Sciatic nerve (tissue), 2 donors: ENCODE results near the gene MRPL47. TPM values are rescaled to one million over a fixed set of nuclear protein-coding genes. Genes with fewer than 3 reads are reported as not detected.
"Not testable (repeated sequence)": the region's sequence is repeated elsewhere in the genome, so short reads cannot be mapped to it uniquely, and the experiment has no call there.

Experiments
- ATAC-seq: fragments of 200-7000 bp; cut with Tn5 transposase; one replicate; pipeline ENCODE4 v1.9.1; 2020; ENCODE audit warnings: mild to moderate bottlenecking, moderate library complexity
- DNase-seq: peaks from one replicate; pipeline ENCODE4 v3.0.0-alpha.2; 2020; ENCODE audit warnings: low spot score
- intact Hi-C: fragments of 100-400 bp; cut with DNase I; formaldehyde crosslinking; loops from one replicate; pipeline ENCODE4 v1.14.2; 2022
- total RNA-seq: library from RNA; stranded (reverse); fragmentation: NEBNext Ultra II Directional; extraction: Animal tissue kit (Norgen Biotek cat#: 25700); gene quantifications from one replicate; pipeline ENCODE4 v1.2.1, GENCODE V29; 2021
- donor health status: DM: no; HTN: no; CAD: no.
- donor health status: DM: no; HTN: no; CAD: no.

The MRPL47 gene
- total RNA-seq: 20.7 TPM

DNA sequence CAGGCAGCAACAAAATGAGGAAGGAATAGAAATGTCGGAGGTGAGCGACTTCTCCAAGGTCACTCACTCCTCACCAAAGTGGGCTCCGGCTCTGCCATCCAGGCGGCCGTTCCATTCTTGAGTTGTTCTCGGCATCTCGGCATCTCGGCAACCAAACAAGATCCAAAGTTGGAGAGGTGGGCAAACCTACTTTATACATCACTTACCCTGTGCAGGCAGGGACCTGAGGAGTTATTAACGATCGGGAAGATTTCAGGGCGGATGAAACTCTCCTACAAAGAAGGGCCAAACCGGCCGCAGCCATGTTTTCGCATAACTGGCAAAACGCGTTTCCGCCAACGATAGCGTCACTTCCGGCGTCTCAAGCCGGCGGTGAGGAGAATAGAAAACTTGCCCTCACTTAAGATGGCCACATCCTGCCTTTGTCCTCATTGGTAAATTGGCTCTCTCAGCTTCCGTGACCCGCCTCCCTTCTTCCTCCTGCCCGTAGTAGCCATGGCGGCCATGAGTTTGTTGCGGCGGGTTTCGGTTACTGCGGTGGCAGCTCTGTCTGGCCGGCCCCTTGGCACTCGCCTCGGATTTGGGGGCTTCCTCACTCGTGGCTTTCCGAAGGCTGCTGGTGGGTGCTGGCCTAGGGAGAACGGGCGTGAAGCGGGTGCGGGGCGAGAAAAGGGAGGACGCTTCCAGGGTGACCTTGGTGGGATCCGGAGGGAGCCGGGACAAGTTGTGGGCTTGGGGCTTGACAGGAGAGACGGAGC, at the start of gene MRPL47, which contains the start of gene NDUFB5:
Gene MRPL47, minus strand, starts transcription at position 318 of the 758 bp plus-strand sequence. Its CDS starts 14 bp downstream, at position 304.
Gene NDUFB5, plus strand, starts transcription at position 474 of the 758 bp plus-strand sequence. Its CDS starts 22 bp downstream, at position 496.
- peak; percentile 100 for ATAC-seq
- intact Hi-C loops: loop anchor here (5.0 kb wide), 1 partner anchor 277 kb away; no protein-coding TSS in a partner anchor
- DNase-seq: peak; percentile 96

DNA sequence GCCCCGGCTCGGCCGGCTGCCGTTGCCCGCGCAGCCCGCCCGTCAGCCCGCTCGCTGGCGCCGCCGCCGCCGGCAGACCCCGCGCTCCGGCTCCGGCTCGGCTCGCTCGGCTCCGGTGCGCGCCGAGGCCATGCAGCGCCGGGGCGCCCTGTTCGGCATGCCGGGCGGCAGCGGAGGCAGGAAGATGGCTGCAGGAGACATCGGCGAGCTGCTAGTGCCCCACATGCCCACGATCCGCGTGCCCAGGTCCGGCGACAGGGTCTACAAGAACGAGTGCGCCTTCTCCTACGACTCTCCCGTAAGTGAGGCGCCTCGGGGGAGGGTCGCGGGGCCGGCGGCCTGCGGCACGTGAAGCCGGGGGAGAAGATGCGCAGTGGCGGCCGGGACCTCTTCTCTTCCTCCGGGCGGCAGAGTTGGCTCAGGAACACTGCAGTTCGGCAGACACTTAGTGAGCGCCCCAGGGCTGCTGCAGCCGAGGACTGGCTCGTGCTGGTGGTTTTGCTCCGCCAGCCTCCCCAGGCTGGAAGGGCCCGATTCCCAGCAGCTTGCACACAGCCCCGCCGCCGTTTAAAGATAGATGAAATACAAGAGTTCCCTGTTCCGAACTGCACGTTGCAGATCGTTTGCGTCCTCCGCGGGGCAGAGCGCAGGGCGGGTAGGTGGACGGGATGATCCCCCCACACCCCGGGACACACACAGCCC, 48.8 kb upstream of the MRPL47 start:
- intact Hi-C loops: no loop called here
- DNase-seq (peak; percentile 82), ATAC-seq (peak; percentile 93)

DNA sequence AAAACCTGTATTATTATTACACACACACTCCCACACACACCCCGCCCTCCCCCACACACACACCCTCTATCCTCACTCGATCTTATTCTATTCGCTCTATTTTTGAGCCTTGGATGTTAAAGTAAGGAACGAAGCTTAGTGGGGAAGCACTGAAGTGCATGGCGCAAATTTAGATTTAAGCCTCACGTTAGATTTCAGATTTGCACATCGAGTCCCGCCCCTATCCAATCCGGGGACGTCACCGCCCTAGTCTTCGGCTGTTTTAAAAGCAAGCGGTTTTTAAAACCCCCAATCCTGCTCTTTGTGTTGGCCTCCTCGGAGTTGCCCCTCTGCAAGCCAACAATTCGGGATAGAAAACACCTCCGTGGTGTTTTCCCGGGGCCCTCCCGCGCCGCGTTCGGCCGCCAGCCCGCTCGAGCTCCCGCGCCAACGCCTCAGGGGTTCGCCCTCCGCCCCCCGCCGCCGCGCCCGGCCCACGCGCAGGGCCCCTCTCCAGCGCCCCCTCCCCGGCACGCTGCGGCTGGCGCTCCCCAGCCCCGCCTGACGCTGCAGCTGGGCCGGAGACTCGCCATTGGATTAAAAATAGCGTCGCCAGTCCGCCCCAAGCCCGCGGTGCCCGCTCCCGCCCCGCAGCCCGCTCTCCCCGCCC, 48.1 kb upstream of the MRPL47 start, which contains the start of gene USP13:
Gene USP13, plus strand, starts transcription at position 594 of the 649 bp plus-strand sequence. CDS start 186 bp downstream, outside the sequence.
- intact Hi-C loops: no loop called here
- peak; percentile 71 for ATAC-seq
- DNase-seq: peak; percentile 74

DNA sequence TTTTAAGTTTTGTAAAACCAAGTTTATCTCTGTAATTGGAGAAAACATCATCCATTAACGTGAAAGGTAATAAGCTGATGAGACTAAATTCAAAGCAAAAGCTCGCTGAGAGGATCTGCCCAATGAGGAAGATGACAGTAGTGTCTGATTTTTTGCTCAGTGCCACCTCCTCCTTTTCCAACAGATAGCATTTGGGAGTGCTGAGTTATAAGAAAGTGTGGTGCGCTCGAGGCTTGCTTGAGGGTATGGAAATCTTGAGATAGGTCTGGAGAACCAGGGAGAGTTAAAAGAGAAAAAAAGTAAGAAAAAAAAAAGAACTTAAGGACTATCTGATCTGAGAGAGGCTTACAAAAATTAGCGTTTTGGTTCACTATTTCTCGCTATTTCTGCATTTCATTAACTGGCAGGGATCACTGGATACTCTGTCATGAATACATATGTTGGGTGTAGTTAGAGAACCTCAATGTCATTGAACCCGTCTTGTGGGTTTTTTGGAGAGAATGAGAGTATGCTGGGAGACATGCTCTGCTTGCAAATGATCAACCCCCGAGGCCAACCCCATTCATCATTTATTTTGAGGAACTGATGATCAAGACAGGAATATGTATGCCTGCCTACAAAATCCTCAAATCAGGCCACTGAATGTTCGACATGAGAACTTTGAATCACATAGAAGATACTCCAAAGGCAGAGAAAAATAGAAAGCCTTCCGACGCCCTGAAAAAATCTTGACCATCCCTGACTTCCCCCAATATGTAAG, 47.4 kb upstream of the MRPL47 start:
- DNase-seq (no peak), ATAC-seq (no peak)
- intact Hi-C loops: no loop called here

DNA sequence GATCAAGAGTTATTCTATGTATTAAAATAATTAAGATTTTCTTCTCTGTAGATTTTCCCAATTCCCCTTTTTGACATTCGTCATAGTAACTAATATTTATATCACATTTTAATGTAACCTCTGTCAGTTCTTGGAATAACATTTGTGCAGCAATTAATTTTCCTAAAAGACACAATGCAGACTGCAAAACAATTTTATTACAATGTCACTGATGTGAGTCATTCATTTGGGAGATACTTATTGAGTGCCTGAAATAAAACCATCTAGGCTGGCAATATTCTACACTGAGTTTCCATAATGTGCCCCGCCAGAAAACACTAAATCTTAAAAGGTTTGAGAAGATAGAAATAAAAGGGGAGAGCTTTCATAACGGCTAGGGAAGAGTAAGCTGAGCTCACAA, 41.7 kb upstream of the MRPL47 start:
- ATAC-seq (no peak), DNase-seq (no peak)
- intact Hi-C loops: no loop called here

DNA sequence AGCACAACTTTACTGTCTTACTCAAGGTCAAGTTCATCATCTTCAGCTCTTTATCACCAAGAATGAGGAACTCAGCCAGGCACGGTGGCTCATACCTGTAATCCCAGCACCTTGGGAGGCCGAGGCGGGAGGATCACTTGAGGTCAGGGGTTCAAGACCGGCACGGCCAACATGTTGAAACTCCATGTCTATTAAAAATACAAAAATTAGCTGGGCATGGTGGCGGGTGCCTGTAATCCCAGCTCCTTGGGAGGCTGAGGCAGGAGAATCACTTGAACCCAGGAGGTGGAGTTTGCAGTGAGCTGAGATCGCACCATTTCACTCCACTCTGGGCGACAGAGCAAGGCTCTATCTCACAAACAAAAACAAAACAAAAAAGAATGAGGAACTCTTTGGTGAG, 39.4 kb upstream of the MRPL47 start:
- DNase-seq, ATAC-seq, intact Hi-C loops: not testable (repeated sequence)

DNA sequence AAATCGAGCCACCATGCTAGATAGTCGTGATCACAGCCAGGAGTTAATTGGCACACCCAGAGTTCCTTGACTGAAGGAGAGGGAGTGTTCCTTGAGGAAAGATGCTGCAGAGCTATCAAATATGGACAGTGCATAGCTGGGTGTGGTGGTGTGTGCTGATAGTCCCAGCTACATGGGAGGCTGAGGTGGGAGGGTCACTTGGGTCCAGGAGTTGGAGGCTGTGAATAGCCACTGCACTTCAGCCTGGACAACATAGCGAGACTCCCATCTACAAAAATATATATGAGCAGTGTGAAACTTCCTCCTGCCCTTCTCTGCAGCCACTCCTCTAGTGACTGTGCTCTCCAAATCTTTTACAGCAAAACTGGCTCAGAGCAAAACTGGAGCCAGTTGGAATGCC, 38.4 kb upstream of the MRPL47 start:
- no peak for ATAC-seq
- intact Hi-C loops: no loop called here
- DNase-seq: no peak

DNA sequence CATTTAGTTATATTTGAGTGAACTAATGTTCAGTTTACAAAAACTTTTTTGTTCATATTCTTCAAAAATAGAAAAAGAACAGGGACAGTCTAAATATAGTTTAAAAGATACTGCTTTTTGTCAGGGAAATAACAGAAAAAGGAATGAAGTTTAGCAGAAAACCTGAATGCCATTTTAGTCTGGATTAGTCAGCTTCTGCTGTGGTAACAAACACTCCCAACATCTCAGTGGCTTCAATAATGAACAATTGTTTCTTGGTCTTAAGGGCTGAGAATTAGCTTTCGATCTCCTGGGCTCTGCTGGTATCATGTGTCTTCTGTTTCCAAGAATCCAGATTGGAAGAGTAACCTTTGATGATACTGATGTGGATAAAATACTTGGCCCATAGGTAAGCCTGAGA, 36.0 kb upstream of the MRPL47 start:
- DNase-seq (no peak), ATAC-seq (no peak)
- intact Hi-C loops: no loop called here

DNA sequence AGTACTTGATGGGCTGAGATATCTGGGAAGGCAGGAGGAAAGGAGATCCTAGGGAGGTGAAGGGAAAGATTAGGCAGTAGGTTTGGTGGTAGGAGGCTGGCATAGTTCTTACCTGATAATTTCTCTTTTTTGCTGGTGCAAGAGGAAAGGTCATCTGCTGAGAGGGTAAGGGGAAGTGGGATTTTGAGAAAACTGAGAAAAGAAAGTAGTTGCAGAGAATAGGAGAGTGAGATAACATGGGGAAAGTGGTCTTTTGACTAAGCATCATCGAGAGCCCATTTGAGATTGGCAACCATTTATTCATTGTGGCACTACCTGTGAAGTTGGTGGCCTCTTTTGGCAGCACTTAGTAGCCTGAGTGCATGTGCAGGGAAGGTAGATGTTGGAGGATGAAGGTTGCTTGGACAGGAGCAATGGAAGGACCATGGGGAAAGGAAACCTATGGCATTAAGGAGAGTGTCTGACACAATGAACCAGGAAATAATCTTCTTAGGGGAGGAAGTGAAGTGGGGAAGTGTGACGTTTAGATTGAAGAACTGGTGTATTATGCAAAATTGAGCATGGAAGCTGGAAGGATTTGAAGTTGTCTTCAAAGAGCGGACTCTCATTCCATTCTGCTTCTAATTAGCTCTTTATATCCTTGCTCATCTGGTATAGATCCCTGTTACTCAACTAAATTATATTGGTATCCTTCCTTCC, 26.5 kb upstream of the MRPL47 start:
- ATAC-seq (no peak), DNase-seq (no peak)
- intact Hi-C loops: no loop called here

DNA sequence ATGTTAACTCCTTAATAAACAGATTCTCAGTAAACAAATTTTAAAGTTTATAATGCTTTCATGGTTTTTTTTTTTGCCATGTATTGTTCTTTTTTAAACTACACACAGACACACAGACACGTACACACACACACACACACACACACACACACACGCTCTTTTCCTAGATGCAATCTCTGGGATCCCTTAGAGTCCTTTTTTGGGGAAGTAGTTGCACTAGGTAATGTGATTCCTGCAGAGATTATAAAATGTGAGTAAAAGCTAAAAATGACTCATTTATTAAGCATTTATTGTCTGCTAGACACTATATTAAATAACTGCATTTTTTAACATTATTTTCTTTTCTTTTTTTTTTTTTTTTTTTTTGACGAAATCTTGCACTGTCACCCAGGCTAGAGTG, 20.0 kb upstream of the MRPL47 start:
- intact Hi-C loops: no loop called here
- no peak for ATAC-seq
- DNase-seq: no peak

DNA sequence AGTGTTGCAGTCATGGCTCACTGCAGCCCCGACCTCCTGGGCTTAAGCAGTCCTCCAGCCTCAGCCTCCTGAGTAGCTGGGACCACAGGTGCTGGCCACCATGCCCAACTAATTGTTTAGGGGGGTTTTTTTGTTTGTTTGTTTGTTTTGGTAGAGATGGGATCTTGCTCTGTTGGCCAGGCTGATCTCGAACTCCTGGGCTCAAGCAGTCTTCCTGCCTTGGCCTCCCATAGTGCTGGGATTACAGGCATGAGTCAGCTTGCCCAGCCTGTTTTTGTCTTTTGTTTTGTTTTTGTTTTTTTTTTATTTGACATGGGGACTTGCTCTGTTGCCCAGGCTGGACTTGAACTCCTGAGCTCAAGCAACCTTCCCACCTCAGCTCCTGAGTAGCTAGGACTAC, 17.6 kb upstream of the MRPL47 start:
- DNase-seq: no peak
- no peak for ATAC-seq
- intact Hi-C loops: no loop called here

DNA sequence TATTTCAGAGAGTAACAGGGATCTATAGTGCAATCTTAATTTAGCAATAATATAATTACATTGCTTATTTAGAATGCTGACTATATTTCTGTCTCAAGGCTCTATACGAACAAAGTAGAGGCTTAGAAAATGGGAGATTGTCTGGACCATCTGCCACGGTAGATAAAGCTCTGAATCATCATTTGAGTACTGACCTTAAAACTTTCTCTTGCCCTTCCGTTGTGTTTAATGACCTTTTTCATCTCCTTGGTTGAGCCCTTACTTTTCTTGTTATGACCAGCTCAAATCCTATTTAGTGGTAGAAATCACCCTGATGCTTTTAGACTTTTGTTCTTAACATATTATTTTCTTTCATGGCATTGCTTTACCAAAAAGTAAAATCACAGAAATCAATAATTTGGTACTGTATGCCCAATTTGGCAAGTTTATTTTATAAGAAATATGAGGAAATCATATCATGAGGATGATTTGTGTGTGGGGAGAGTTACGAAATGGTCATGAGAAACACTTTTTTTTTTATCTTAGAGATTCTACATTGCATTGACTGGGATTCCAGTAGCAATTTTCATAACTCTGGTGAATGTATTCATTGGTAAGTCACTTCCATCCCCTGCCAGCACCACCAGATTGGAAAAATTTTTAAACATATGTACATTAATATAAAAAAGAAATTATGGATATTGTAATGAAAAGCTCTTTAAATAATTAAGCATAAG, 11.2 kb upstream of the MRPL47 start:
- intact Hi-C loops: no loop called here
- no peak for ATAC-seq
- DNase-seq: no peak

DNA sequence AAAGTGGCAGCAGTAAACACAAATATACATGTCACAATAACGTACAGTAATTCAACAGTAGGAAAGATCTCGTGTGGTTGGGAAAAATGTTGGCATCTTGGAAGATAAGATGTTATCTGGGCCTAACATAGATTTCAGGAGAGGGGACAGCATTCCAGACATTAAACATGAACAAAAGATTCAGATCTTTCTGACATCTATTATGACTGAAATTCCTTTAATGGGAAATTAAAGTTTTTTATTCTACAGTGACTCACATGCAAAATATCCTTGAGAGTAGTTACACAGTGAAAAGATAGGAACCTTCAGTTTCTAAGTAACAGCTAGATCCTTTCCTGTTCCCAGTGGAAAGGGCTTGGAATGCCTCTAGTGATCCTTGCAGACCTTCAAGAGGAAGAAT, 9.4 kb upstream of the MRPL47 start:
- ATAC-seq: no peak
- intact Hi-C loops: no loop called here

DNA sequence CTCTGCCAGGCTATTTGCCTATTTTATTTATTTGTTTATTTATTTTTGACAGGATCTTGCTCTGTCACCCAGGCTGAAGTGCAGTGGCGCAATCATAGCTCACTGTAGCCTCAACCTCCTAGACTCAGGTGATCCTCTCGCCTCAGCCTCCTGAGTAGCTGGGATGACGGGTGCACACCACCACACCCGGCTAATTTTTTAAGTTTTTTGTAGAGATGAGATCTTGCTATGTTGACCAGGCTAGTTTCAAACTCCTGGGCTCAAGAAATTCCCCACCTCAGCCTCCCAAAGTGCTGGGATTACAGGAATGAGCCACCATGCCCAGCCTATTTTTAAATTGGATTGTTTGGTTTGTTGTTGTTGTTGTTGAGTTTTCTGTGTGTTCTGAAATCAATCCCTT, 5.6 kb upstream of the MRPL47 start:
- DNase-seq: no peak
- intact Hi-C loops: no loop called here
- ATAC-seq: no peak

More for the DNA sequence above, 9.4 kb upstream of the MRPL47 start:
- no peak for DNase-seq

DNA sequence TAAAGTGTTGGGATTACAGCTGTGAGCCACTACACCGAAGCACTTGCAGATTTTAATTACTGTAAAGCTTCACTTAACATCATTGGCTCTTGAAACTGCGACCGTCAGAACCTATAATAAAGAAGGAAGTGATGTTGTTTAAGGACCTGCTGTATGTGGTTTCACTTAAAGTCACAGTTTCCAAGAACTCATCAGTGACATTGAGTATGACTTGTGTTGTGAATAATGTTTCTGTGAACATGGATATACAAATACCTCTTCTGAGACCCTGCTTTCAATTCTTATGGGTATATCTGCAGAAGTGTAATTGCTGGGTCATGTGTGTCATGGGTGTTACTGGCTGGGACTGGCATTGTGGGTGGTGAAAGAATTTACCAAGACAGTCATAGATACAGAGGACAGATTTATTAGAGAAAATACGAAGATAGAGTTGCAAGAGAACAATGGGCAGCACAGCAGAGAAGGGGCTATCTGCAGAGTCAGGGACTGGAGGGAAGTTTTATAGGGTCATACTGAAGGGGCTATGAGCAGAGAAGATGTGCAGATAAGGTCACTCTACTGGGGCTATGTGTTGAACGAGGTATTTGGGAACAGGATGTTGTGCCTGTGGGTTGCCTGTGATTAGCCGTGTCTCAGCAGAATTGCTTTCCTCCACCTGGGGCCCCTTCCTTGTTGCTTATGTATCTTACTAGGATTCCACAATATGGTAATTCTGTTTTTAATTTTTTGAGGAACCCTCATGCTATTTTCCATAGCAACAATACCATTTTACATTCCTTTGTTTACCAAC, 4.7 kb upstream of the MRPL47 start:
- DNase-seq (no peak), ATAC-seq (no peak)
- intact Hi-C loops: no loop called here

DNA sequence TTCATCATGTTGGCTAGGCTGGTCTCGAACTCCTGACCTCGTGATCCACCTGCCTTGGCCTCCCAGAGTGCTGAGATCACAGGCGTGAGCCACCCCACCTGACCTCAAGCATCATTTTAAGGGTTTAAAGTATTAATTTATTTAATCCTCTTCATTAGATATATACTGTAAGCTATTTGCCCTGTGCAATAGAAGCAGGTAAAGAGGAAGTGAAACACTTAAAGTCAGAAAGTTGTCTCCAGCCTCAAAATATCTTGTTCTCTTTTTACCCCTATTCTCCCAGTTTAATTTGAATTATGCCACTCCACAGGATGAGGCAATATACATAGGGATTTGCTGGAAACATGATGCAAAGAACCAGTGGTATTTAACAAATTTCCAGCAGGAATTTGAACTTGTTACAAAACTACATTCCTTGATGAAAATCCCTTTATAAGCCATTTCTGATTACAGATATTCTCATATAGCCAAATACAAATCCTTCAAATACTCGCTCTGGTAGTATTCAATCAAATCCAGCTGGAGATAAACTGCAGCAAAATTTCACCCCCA, 2.2 kb upstream of the MRPL47 start:
- intact Hi-C loops: no loop called here
- no peak for ATAC-seq
- no peak for DNase-seq

DNA sequence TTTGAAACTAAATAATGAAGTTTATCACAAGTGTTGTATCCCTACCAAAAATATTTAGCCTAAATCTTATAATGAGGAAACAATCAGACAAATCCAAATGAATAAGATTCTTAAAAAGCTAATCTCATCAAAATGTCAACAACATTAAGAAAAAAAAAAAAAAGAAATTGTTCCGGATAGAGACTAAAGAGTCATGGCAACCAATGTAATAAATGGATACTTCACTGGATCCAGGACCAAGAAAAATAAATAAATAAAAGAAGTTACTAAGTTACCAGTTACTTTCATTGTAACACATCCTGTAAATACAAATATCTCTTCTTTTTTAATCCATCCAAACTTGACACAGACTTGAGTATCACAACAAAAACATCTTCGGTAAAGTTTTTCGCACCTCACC, 607 bp downstream of the MRPL47 start:
- intact Hi-C loops: loop anchor here (5.0 kb wide), 1 partner anchor 277 kb away; no protein-coding TSS in a partner anchor
- ATAC-seq: no peak
- no peak for DNase-seq
